ENCODE measurements around the gene OXGR1.
"Not testable (repeated sequence)": the region's sequence is repeated elsewhere in the genome, so short reads cannot be mapped to it uniquely, and the experiment has no call there.

Gene OXGR1

DNA sequence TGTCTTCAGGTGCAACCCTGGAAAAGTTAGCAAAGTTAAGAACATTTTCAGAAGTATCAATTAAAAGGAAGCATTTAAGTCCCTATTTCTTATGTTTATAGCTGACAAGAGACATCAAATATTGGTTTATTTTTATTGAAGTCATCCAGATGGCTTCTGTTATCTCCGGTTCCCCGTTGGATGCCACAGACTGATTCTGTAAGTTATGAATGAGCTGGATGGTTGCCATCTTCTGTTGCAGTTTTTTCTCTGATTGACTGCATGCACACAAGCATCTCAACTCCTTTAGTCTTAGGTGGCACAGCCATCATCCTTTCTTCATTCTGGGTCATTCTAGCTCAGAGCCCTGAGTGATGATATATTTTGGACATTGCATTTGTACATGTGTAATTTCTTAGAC, 10.6 kb upstream of the OXGR1 start:
- no peak for DNase-seq

DNA sequence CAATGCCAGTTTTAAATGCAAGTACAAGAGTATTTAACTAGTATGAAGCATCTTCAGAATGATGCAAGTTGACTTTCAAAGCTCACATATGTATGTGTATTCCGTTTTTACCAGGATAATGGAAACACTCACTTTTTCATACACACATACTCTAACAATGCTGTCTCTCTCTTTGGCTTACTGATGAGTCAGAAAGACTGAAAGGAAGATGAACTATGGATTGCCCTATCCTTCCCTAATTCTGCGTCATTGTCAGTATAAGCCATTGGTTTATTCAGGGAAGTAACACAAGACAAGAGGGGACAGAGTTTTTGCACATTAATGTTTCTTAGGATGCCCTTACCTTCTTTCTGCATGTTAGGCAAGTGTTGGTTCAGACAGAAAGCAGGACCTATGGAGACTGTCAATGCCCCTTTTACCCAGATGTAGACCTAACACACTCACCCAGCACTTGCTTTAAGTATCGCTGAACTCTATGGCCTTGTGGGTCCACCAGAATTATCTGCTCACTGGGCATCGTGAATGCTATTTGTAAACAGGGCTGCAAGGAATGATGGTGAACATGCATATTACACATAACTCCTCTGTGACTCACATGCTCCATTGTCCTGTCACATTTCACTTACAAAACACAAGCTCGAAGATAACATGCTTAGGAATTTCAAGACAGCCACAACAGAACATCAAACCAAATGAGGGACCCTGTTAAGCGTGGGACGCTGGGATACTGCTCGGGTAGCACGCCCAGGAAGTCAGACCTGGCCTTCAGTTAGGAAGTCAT, 10.0 kb upstream of the OXGR1 start:
- no peak for DNase-seq

DNA sequence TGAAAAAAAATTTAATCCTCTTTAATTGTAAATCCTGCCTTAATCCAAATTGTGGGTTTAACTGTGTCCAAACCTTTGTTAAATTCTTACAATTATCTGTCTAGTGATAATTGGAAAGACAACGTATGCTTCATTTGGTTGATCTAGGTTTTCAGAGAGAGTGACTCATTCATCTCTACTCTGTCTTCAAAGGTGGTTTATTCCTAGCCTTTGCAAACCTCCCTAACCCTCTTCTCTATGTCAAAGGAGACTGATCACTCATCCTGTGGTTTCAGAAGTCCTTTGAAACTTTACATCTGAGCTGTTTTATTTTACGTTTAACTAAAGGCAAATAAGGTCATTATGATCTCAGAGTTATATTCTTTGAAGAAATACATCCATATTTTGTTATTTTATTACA, 8.8 kb upstream of the OXGR1 start:
- DNase-seq: no peak

DNA sequence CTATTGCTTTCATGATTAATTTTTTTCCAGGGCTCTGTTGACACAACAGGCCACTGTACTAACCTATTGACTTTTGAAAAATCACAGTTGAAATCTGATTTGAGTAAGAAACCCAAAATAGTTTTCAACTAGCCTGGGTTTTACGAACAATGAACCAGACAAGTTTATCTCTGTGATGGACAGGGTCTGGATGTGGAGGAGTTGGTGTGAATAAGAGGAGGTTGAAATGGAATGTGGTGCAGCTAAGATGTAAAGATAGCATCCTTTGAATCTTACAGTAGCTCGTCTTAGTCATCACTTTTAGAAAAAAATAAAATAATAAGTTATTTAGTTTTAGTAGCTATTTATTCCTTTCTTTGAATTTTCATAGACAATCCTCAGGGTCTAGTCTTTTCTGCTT, 8.3 kb upstream of the OXGR1 start:
- no peak for DNase-seq

DNA sequence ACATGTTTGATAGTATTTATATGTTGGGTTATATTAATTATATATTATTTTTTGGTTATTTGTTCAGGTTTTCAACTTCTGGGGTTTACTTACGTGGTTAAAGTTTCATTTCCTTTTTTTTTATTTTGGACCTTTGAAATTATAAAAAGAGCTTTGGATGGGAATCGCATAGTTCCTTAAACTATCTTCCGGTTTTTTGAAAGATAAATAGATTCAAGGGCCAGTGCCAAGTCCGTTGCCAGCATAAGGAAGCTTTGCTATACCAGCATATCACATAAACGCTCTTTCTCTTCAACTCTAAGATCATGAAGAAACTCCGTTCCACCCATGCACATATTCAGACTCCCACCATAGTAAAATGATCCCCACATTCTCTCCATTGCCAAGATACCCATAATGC, 7.4 kb upstream of the OXGR1 start:
- no peak for DNase-seq

DNA sequence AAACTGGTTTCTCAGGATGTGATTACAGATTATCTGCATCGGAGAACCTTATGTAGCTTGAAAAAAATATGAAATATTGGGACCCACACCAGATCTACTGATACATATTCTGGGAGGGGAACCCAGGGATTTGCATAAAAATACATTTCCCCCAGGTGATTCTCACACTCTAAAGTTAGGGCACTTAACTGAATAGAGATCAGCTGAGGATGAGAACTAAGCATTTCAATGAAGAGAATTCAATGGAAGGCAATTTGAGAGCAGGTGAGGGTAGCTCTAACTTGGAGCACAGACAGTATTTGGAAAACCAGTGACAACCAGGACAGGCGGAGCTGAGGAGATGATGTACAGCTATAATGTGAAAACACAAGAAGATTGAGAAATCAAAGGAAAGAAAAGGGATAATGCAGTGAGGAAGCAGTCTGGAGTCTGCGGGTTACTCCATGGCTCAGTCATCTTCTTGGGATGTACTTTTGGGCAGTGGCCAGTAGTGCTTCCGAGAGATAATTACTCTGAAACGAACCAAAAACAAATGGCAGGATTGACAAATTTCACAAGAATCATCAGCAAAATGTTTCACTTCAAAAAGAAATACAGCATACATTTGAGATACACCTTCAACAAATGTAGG, 6.1 kb upstream of the OXGR1 start:
- no peak for DNase-seq

DNA sequence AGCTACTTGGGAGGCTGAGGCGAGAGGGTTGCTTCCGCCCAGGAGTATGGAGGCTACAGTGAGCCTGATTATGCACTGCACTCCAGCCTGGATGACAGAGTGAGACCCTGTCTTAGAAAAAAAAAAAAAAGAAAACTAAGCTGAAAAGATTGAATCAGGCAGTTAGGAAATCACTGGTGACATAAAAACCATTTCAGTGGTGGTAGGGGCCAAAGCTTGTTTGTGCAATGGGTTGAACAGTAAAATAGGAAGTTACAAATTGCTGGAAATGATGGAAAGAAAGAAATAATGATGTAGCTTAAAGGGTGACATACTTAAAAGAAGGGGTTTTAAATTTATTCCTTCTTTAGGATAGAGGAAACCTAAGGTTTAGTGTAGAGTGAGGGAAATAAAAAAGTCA, 4.8 kb upstream of the OXGR1 start:
- DNase-seq: no peak

DNA sequence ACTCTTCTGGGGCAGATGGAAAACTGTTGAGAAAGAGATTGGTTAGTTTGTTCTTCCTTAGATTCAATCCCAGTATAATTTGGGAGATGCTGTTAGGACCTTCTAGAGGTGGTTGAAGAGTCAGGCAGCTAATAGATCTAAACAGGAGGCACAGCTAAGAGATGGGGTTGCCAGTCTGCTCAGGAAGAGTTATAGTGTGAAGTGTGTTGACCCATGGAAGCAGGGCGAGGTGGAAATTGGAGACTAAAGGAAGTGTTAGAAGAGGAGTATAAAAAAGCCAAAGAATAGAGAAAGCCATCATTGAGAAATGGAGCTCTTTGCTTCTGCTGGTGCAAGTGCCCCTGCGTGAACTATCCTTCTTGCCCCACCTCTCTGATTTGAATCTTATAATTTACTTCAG, 3.8 kb upstream of the OXGR1 start:
- DNase-seq: no peak

DNA sequence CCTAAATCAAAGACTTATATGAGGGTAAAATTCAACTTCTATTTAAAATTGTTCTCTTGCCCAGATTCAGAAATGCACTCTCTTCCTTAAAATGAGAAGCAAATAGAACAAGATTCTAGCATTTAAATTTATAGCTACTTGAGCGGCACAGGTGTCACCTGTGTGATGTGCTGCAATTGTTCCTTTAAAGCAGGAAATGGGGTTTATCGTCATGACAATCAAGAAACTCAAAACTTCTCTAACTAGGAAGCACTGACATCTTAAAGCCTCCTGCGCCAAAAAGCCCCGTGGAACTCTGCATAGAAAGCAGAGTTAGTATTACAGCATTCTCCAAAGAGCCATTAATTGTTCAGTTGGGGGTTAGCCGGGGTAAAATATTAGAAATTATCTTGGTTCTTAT, 2.6 kb upstream of the OXGR1 start:
- DNase-seq: no peak

DNA sequence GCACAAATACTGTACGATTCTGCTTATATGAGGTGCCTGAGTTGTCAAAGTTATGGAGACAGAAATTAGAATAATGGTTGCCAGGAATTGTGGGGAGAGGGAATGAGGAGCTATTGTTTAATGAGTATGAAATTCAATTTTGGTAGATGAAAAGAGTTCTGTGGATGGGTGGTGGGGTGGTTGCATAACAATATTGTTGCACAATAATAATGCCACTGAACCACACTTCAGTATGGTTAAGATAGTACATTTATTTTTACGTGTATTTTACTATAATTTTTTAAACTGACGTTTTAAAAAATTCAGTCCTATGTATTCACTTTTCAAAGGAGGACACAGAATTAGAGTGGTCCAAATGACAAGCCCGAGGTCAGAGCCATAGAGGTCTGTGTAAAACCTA, 1.8 kb upstream of the OXGR1 start:
- no peak for DNase-seq

DNA sequence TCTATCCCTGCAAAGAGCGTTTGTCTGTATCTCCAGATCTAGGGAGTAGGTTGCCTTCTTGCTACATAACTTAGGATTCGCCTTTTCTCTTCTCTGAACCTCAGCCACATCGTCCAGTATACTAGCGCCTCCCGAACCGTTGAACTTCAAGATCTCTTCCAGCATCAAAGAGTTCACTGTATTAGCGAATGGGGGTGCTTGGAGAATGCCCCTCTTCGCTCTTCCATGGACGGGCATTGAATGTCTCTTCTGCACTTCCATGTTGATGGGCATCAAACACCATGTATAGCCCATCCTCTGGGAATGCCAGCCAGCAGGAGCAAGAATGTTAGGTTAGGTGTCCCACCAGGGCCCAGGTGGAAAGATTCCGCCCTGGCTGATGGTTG, 575 bp upstream of the OXGR1 start:
- no peak for DNase-seq

DNA sequence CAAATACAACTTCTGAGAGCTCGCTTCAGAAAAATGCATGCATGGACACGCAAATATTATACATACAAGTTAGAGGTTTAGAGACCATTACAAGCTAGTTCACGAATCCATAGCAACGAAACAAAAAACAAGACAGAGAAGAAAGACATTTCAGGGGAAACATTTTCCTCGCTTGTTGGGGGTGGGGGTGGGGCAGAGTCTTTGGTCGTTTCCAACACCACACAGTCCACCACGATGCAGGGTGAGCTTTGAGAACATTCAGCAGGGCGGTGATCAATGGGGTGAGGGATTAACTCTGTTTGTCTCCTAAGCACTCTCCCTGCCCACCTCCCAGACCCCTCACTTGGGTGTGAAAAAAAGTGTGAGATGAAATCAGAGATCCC, 651 bp downstream of the OXGR1 start:
- no peak for DNase-seq

DNA sequence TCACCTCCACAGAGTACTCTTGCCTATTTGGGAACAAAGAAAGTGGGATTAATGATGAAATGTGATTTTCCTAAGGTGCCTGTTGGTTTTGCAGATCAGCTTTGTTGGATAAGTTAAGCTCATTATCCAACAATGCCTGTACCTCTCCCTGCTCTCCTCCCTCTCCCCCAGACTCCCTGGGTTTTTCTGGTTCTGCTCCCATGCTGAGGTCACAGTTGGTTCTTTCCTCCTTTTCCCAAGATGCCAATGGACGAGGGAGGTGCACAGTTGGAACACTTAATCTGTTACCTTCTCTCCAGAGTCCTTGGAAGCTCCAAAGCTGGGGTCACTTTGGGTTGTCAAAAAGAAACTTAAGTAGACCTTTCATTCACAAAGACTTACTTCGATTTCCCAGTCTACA, 1.6 kb downstream of the OXGR1 start:
- DNase-seq: no peak

DNA sequence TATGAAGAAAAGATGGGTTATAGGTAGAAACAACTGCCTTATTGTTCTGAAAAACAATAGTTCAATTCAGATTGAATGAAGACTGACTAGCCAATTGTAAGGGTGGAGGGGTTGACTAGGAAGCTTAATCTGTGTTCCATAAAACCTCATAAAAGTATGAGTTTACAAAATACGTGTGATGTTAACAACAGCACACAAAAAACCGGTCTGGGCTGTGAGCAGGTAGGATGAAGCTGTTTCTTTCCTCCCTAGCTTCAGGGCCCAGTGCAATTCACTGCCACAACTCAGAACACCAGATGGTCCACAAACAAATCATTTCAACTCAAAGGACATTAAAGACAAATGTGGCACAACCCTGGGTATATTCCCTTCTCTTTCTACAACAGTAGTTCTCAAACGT, 3.2 kb downstream of the OXGR1 start:
- DNase-seq: no peak

DNA sequence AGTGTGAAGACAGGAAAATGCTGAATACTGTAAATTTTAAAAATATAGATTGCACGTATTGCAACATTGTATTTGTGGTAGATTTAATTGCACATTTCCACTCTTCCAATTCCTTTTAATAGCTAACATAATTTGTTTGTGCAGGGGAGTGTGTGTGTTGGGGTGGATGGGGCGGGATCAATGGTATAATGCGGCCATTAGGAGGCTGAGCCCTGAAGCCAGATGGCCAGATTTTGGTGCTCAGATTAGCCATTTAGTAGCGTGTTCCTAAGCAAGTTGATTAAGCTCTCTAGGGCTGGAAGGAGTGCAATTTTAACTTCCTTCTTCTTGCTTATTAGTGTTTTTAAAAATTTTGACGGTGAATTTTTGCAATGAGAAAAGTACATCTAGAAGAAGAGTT, 5.8 kb downstream of the OXGR1 start:
- DNase-seq: no peak

DNA sequence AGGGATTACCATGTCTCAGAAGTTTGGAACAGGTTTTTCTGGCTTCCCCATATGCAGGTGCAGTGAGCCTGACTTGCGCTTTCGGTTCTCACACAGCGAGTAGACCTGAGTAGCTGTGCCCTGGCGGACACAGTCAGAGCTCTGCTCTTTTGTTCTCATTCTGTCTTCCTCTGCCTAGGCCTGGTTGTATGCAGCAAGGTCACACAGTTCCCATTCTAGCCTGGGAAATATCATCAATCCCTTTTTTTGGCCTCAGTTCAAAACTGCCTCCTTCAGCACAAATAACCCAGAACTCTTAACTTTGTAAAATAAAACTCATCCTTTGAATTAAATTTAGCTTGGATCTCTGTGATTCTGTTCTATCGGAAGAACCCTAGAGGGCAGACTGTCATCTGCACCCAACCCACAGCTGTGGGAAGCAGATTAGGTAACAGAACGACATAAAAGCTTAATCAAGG, 10.2 kb downstream of the OXGR1 start:
- no peak for DNase-seq

DNA sequence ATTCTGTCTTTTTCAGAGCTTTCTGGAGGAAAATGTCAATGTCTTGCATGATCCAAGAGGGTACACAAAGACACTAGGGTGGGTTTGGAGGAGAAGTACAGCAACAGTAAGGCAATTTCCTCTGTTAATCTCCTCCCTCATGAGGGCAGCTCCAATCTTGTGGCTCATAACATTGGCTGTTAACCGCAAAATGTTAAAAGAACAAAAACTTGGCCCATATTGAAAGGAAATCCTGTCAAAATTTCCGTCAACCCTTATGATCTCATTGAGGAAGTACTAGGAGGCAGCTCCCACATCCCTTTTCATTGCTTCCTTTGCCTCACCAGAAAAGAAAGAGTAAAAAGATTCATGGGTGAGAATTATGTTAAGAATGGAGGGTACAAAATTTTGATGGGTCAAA, 11.6 kb downstream of the OXGR1 start:
- no peak for DNase-seq

DNA sequence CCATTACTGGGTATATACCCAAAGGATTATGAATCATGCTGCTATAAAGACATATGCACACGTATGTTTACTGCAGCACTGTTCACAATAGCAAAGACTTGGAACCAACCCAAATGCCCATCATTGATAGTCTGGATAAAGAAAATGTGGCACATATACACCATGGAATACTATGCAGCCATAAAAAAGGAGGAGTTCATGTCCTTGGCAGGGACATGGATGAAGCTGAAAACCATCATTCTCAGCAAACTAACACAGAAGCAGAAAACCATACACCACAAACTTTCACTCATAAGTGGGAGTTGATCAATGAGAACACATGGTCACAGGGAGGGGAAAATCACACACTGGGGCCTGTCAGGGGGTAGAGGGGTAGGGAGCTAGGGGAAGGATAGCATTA, 14.4 kb downstream of the OXGR1 start:
- not testable (repeated sequence) for DNase-seq

DNA sequence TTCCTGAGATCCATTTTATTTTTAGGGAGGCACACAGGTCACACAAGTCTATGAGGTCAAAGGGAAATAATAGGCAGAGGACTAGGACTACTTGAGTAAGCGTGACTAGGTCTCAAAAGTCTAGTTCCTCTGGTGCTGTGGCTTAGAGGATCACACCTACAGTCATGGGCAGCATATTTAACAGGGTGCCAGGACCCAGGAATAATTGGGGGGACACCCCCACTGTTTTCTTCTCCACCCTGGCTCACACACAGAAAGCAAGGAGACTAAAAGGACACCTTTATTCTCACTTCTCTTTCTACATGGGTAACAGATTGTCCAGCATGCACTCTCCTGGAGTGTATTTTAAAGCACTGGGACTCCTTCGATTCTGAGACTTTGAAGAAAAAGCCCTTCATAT, 26.2 kb downstream of the OXGR1 start:
- no peak for DNase-seq

DNA sequence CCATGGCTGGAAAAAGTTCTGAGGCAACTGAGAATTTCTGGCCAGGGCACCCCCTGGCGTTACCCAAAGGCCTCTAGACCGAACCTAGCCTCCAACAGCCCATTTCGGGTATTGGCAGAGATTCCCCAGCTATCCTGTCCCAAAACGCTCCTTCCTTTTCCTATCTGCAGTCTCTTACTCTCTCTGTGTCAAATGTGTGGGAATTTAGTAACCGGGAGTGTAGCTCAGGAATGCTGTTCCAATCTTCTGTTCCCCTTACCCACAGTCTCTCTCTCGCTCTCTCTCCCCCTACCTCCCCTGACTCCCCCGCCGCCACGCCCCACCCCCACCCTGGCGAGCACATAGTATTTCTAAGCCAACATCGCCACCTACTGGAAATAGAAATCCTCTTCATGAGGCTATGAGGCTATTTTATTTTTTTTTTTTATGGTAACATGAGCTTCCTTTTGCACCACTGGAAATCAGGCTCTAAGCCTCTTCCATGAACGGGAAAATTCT, 27.0 kb downstream of the OXGR1 start:
- DNase-seq: no peak

DNA sequence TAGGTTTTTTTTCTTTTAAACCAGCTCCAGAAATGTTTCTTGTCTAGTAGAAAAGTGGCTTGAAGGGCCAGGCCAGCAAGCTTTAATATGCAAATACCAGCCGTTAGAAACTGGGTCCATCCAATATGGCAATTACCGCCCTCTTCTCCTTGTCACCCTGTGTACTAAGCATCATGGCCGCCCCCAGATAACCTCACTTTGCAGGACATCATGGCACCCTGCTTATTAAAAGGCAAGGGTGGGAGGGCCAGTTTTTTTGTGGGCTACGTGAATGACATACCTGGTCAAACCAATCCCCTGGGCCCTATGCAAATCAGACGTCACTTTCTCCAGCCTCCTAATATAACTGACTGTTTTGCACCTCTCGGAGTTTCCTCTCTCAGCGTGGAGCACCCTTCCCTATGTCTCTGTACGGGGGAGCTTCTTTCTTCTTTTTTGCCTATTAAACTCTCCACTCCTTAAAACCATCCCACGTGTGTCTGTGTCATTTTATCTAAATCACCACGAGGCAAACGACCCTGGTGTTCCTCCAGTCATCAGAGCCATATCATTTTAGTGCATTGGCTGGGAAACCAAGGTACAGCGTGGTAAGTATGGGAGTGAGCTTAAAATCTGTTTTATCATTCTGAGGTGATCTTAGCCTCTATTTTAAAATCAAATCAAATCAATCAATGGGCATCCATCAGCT, 27.7 kb downstream of the OXGR1 start:
- DNase-seq: no peak

DNA sequence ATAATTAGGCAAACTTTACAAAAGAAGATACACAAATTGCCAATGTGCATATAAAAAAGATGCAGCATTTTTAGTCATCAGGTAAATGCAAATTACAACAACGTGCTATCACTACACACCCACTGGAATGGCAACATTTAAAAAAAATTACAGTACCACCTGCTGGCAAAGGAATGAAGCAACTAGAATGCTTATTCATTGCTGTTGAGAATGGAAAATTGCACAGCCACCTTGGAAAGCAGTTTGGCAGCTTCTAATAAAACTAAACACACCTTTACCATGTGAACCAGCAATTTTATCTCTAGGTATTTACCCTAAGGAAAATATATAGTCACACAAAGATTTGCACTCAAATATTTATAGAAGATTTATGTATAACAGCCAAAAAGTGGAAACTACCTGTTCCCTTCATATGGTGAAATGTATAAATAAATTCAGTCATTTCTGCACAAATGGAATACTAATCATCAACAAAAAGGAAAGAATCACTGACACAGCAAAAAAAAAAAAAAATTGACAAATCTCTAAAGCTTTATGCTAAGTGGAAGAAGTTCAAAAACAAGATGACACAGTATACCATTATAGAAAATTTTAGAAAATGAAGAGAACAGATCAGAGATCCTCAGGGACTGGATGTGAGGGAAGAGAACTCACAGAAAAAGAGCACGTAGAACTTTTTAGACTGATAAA, 30.3 kb downstream of the OXGR1 start:
- DNase-seq: no peak

DNA sequence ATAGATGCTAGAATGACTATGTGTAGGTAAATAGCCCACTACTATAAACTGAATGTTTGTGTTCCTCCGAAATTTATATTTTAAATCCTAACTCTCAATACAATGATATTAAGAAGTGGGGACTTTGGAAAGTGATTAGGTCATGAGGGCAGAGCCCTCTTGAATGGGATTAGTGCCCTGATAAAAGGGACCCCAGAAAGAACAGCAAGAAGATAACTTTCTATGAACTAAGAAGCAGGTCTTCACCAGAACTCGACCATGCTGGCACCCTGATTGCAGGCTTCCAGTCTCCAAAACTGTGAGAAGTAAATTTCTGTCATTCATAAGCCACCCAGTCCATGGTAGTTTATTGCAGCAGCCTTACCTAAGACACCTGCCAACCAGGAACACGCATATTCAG, 33.9 kb downstream of the OXGR1 start:
- no peak for DNase-seq

All from DMS 273 treated with DMSO at 0.1 percent for 48 hours (cell line).